ES-I3 (cell line): ENCODE data around the gene CTBP2.

Source experiments
- H3K36me3 ChIP-seq: 2 replicates; pipeline ENCODE4 v1.6.1; 2013; ENCODE audit warnings: mild to moderate bottlenecking, low read length, control low read depth, moderate library complexity; ENCODE audit not compliant: insufficient read depth
- H3K4me1 ChIP-seq: 2 replicates; pipeline ENCODE4 v1.6.1; 2013; ENCODE audit warnings: mild to moderate bottlenecking, control low read depth, low read length; ENCODE audit not compliant: insufficient read depth
- H3K9ac ChIP-seq: 2 replicates; pipeline ENCODE4 v1.6.1; 2013; ENCODE audit warnings: low read depth, mild to moderate bottlenecking, low read length, moderate library complexity
- H3K9me3 ChIP-seq: 2 replicates; pipeline ENCODE4 v1.6.1; 2013; ENCODE audit warnings: mild to moderate bottlenecking, low read length, moderate library complexity; ENCODE audit not compliant: control insufficient read depth, insufficient read depth

CTBP2 gene

DNA sequence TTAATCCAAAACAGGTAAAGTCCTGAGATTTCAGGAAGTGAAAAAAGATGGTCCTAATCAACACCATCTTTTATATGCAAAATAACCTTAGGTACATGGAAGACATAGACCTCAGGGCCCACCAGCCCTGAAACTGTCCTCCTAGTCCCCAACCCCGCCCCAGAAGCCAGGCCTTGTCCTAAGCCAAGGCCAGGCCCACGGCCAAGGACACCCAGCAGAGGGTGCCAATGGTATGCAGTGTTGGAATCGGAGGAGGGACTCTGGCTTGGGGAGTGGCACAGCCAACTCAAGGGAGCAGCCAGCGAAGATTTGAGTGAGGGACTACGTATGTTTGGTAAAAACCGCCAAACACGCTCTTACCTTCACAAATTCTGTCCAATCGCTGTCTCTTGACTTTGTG is 121.7 kb downstream of the CTBP2 start:
- Histone ChIP-seq H3K9me3 (no peaks in the 10 kb centered on the region), H3K36me3 (peaks cover 12% of the 10 kb centered on the region), H3K4me1 (peaks cover 60% of the 10 kb centered on the region), H3K9ac (no peak overlapping the region)

GRCh38 chr10:125037145-125037877 is 123.1 kb downstream of the CTBP2 start:
- H3K36me3 ChIP-seq, result peaks cover 12% of the 10 kb centered on the region
- no peaks in the 10 kb centered on the region for H3K9me3 ChIP-seq
- H3K4me1 ChIP-seq, result peaks cover 55% of the 10 kb centered on the region
- no peak overlapping the region for H3K9ac ChIP-seq

DNA sequence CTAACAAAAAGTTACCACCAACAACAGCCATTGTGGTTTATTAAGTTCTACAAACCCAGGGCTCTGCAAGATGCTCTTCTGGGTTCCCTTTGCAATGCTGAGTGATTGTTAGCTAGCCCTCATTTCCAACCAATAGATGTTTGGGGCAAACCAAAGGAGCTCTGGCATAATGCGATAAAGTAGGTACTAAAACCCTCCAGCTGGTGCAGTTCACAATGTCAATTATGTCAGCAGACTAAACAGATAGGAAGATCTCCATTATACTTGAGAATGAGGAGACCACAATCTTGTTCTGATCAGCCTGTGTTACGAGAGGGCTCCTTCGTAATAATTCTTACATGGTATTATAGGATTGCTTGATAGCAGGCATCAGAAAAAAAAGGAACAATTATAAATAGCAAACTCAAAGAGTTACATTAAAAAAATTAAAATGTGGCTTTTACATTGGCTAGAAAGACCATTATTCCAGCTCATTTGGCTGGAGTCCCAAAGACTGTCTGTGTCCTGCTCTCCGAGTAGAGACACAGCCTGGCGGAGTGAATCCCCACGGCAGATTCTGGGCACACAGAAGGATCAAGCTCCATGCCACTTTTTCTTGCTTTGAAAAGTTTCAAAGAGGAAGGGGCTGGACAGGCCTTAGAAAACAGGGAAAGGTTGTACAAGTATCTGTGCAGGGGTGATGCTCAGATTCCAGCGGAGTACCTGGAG is 124.6 kb downstream of the CTBP2 start:
- H3K4me1 ChIP-seq, result peaks cover 47% of the 10 kb centered on the region
- H3K36me3 ChIP-seq, result peaks cover 17% of the 10 kb centered on the region
- no peaks in the 10 kb centered on the region for H3K9me3 ChIP-seq
- H3K9ac ChIP-seq, result no peak overlapping the region

GRCh38 chr10:125035136-125035535 is 125.2 kb downstream of the CTBP2 start:
- no peaks in the 10 kb centered on the region for H3K9me3 ChIP-seq
- peaks cover 51% of the 10 kb centered on the region for H3K4me1 ChIP-seq
- H3K9ac ChIP-seq, result no peak overlapping the region
- peaks cover 23% of the 10 kb centered on the region for H3K36me3 ChIP-seq

DNA sequence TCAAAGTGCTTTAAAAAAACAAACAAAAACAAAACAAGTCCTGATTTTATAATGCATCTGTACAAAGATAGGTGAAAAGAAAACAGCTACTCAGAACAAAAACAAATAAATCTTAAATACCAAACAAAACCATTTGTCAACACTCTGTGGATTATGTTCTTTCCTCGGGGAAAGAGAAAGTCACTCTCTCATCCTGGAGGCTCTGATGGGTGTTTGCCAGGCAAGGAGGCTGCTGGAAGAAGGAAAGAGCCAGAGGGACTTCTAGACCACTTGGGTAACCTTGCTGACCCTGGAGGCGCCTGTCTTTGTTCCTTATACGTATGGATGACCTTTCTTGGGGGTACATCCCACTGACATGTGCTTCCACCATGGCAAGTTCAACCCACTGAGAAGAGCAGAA is 125.7 kb downstream of the CTBP2 start:
- Histone ChIP-seq H3K9ac (no peak overlapping the region), H3K9me3 (no peaks in the 10 kb centered on the region), H3K36me3 (peaks cover 24% of the 10 kb centered on the region), H3K4me1 (peaks cover 51% of the 10 kb centered on the region)

DNA sequence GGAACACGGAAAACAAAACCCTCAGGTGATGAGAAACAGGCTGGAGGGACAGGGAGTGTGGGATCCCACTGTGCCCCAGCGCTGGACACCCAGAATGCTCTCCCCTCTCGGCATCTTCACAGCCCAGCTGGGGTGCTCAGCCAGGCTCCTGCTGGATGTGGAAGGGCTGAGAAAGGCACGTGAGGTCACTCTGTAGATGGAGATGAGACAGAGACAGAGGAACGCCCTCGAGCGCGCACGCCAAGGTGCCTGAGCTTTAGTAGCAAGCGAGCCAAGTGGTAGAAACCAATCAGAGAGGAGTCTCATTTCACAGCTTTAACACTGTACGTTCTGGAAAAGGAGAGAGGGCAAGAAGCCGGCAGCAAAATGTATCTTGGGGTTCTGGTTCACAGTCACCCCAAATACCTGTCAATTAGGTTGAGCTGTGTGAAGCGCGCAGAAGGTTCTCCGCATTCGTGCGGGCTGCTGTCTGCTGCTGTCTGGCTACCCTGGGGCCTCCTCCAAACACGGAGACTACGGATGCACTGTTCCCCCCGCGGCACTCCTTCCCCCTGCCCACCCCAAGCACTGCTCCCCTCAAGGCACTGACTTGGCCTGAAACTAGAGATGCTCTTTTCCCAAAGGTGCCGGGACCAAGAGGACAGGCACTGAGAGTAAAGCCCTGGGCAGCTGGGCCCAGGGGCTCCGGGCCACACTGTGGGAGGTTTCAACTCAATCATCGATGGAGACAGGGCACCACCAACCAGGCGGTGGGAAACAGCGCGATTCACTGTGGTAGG is 127.0 kb downstream of the CTBP2 start:
- Histone ChIP-seq H3K9me3 (no peaks in the 10 kb centered on the region), H3K9ac (no peak overlapping the region), H3K36me3 (peaks cover 21% of the 10 kb centered on the region), H3K4me1 (peaks cover 44% of the 10 kb centered on the region)

- Histone ChIP-seq H3K36me3 (peaks cover 21% of the 10 kb centered on the region; the same call in 1 of the 2 replicates), H3K4me1 (peaks cover 41% of the 10 kb centered on the region), H3K9ac (no peak overlapping the region), H3K9me3 (no peaks in the 10 kb centered on the region)
Observed at GRCh38 chr10:125032474-125033020, 127.8 kb downstream of the CTBP2 start.

DNA sequence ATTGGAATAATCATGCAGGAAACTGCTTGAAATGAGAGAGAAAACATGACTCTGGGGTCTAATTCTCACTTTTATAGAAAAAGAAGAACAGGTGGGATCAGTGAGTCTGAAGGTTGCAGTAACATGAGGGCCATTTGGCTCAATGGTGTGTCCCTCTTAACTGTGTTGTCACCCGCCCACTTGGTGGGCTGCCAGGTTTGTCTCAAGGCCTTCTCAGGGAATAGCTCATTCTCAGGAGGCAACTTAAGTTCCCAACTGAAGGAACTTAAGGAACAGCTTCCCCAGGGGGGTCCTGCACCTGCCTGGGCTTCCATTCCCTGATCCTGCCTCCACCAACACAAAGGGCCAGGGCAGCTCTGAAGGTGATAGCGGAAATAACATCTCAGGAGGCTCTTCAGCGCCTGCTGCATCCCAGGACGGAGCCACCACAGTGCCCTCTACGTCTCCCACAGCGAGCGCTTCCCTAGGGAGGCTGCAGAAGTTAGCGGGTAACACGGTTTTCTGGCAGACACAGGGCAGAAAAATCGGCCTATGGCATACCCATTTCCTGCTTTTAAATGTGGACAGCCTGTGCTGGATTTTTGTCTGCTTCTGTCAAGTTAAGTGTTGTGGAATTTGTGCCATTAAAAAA is 129.7 kb downstream of the CTBP2 start:
- H3K9ac ChIP-seq, result no peak overlapping the region
- H3K9me3 ChIP-seq, result no peaks in the 10 kb centered on the region
- peaks cover 21% of the 10 kb centered on the region for H3K36me3 ChIP-seq
- peaks cover 26% of the 10 kb centered on the region for H3K4me1 ChIP-seq

DNA sequence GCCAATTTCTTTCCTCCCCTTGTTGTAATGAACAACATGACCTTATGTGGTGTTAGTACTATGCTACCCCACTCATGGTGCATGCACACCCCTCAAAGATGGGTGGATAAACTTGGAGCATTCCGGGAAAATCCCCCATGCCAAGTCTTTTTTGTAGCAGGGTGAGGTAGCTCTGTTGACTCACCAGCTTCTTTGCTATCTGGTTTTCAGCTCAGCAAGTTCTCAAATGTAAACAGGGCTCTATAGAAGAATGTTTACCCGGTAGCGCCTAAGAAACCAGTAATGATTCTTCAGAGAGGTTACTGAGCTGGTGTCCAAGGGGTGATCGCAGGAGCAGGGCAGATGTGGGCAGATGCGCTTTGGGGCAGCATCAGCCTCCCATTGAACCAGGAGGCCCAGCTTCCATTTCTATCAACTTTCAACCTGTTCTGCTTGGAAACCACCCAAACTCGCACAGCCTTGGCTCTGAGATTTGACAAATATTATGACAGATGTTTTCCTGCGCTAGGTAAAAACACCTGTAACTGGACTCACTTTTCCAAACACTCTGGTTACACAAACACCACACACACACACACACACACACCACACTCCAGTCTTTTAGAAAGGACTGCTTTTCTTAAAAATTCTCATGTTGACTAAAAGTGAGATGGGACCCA is 130.7 kb downstream of the CTBP2 start:
- H3K4me1 ChIP-seq, result peaks cover 26% of the 10 kb centered on the region
- no peak overlapping the region for H3K9ac ChIP-seq
- peaks cover 28% of the 10 kb centered on the region for H3K36me3 ChIP-seq
- no peaks in the 10 kb centered on the region for H3K9me3 ChIP-seq

- Histone ChIP-seq H3K9me3 (no peaks in the 10 kb centered on the region), H3K4me1 (peaks cover 26% of the 10 kb centered on the region), H3K36me3 (peaks cover 36% of the 10 kb centered on the region), H3K9ac (no peak overlapping the region)
Observed at GRCh38 chr10:125027871-125028869, 132.2 kb downstream of the CTBP2 start.

DNA sequence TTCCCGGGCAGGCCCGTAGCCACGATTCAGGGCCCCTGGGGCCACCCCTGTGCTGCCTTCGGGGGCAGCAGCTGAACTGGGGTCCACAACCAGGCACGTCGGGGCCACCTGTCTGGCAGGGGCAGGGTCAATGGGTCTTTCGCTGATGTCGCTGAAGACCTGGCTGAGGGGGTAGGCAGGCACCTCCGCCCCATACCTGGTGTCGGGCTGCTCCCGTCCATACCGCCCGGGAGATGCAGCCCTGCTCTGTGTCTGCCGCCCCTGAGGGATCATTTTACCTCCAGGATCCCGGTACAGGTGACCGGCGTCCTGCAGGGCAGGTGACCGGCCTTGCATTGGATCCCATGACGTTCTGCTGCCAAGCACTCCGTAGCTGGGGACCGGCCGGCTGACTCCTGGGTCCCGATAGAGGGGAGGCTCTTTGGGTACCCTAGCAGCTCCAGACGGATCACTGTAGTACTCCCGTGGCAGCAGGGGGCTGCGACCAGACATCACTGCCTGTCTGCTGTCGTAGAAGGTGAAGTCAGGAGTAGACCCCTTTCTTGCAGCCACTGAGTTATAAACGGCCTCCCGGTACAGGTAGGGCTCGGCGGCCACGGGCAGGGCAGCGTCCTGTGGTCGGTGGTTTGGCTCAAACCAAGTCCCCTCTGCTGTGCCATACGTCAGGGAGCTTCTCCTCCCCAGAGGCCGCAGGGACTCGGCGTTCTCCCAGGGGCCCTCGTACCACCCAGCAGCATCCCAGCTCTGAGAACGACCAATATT is 133.2 kb downstream of the CTBP2 start:
- Histone ChIP-seq H3K9ac (no peak overlapping the region), H3K36me3 (peaks cover 45% of the 10 kb centered on the region), H3K9me3 (no peaks in the 10 kb centered on the region), H3K4me1 (peaks cover 22% of the 10 kb centered on the region)
